GM12878 (cell line): ENCODE data around the gene NELL1.

Experiments used
- MXI1 ChIP-seq: fragments of 150-350 bp; IDR thresholded peaks from 2 replicates; pipeline ENCODE4 v1.6.1; 2011; ENCODE audit warnings: low read depth, mild to moderate bottlenecking, inconsistent platforms, low read length, improper control_type of control experiment
- SP1 ChIP-seq: IDR thresholded peaks from one replicate; pipeline ENCODE4 v1.6.1; 2011; ENCODE audit warnings: low read depth, low read length
- TCF7 ChIP-seq: IDR thresholded peaks from 2 replicates; pipeline ENCODE4 v1.6.1; 2014; ENCODE audit warnings: antibody characterized with exemption, borderline replicate concordance
- TF ChIP-seq, protein P1 (sequence below), 3 experiments: IDR thresholded peaks in 2 of 3; conservative IDR thresholded peaks in 1 of 3; 2 replicates each; pipeline ENCODE4 v1.5.1; 2011; ENCODE audit warnings: low read depth in 3 of 3, low read length in 3 of 3, mild to moderate bottlenecking in 3 of 3, control low read depth in 2 of 3, moderate library complexity in 2 of 3, inconsistent platforms in 1 of 3, mixed read lengths in 1 of 3; ENCODE audit not compliant: control insufficient read depth in 2 of 3, insufficient read depth in 1 of 3; ENCODE audit errors: extremely low read depth in 1 of 3

DNA sequence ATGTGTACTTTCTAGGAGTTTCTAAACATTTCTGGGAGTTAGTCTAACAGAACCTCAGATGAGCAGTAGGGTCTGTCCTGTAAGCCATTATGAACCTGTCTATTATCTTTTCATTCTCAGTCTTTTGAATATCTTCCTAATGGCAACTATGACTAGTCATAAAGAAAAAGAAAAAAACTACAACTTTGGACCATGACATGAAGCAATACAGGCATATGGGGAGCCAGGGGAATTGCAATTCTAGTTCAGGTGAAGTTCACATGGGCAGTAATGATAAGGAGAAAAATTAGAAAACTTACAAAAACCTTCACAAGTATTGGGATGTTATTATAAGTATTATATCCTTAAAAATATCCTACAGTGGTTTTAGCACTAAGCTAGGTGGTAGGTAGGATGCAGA is 874.5 kb downstream of the NELL1 start:
- no peak for TF ChIP-seq MXI1
- no peak for TF ChIP-seq SP1
- TF ChIP-seq, protein P1, sequence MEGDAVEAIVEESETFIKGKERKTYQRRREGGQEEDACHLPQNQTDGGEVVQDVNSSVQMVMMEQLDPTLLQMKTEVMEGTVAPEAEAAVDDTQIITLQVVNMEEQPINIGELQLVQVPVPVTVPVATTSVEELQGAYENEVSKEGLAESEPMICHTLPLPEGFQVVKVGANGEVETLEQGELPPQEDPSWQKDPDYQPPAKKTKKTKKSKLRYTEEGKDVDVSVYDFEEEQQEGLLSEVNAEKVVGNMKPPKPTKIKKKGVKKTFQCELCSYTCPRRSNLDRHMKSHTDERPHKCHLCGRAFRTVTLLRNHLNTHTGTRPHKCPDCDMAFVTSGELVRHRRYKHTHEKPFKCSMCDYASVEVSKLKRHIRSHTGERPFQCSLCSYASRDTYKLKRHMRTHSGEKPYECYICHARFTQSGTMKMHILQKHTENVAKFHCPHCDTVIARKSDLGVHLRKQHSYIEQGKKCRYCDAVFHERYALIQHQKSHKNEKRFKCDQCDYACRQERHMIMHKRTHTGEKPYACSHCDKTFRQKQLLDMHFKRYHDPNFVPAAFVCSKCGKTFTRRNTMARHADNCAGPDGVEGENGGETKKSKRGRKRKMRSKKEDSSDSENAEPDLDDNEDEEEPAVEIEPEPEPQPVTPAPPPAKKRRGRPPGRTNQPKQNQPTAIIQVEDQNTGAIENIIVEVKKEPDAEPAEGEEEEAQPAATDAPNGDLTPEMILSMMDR (IDR thresholded peaks at IDR 0.05 in 2 of 3, conservative IDR thresholded peaks at IDR 0.05 in 1 of 3; ENCODE audit: control insufficient read depth in 2 of 3, extremely low read depth in 1 of 3, insufficient read depth in 1 of 3, low read depth in 3 of 3, low read length in 3 of 3): no peak
- TF ChIP-seq TCF7: no peak
